Stimulated activated CD8-positive, alpha-beta memory T cell treated with anti-CD3 and anti-CD28 coated beads, Interleukin-2, amount 100 ng/mL, for 1 hour (primary cell): ENCODE results near the gene KIAA0586.
"Not testable (repeated sequence)": the region's sequence is repeated elsewhere in the genome, so short reads cannot be mapped to it uniquely, and the experiment has no call there.

ENCODE experiments used
- DNase-seq, 2 donors: peaks; one replicate each; pipeline ENCODE4 v3.0.0-alpha.2; 2020; ENCODE audit warnings: low read depth in 2 of 2

Gene KIAA0586

DNA sequence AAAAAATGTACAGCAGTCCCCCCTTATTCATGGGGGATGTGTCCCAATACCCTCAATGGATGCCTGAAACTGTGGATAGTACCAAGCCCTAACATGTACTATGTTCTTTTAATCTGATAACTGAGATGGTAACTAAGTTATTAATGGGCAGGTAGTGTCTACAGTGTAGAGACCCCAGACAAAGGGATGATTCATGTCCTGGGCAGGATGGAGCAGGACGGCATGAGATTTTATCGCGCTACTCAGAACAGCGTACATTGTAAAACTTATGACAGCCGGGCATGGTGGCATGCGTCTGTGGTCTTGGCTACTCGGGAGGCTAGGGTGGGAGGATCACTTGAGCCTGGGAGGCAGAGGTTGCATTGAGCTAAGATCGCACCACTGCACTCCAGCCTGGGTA lies 37.1 kb downstream of the KIAA0586 start:
- DNase-seq, result no peak

DNA sequence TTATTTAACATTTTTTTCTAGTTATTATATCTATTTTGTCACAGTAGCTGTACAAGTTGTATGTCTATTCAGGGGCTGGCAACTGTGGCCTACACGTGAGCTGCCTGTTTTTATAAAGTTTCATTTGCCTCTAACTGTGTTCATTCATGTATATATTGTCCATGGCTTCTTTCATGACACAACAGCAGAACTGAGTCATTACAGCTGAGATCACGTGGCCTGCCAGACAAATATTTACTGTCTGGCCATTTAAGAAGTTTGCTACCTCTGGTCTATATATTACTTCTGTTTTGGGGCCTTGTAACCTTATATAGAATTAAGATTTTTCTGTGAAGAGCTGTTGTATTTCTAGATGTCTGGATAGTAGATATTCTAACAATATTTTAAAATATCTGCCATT lies 37.9 kb downstream of the KIAA0586 start:
- no peak for DNase-seq

DNA sequence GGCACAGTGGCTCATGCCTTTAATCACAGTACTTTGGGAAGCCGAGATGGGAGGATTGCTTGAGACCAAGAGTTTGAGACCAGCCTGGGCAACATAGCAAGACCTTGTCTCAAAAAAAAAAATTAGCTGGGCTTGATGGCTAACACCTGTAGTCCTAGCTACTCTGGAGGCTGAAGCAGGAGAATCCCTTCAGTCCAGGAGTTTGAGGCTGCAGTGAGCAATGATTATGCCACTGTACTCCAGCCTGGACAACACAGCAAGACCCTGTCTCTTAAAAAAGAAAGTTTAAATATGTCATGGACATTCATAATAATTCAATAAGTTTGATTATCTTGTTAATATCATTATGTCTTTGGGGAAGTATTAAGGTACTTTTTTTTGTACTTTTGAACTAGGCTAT lies 38.9 kb downstream of the KIAA0586 start:
- DNase-seq, result no peak

DNA sequence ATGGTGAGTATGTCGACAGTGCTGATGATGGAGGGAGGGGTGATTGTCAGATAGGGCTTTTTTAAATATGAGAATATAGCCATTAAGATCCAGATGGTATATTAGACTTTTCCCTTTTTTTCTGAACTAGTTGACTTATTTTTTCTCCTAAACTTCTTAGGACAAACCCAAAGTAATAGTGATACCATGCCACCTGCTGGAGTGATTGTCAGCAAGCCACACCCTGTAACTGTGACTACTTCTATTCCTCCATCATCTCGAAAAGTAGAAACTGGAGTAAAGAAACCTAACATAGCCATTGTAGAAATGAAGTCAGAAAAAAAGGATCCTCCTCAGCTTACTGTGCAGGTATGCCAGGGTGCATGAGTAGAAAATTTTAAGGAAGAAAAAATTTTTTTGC lies 40.1 kb downstream of the KIAA0586 start:
- DNase-seq, result no peak

DNA sequence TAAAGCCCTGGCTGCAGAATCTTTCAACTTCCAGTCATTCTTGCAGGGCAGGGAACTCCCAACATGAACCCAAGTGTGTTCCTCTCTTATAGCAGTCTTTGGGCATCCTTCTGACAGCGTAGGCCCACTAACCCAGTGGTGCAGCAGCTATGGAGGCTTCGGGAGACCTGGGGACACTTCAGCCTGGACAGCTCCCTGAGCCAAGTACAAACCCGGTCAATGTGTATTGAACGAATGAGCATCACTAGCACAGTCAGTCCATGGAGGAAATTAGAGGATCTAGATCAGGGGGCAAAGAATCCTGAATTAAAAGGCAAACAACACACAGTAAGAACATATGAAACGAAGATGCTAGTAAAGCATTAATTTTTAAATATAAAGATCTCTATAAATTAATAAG lies 41.8 kb downstream of the KIAA0586 start:
- DNase-seq, result no peak

DNA sequence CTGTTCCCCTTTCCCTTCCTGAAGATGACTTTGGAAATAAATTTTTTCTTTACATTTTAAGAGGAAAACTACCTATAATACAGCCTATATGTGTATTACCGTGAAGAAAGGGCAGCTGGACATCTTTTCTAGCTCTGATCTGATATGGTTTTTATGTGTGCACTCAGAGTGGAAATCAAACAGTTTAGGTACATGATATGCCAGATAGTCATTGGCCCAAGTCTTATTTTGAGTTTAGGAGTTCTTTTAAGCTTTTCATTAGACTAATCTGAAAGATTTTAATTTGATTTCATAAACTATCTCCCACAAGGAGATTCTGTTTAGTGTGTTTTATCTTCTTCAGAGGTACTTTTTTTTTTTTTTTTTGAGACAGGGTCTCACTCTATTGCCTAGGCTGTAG lies 48.8 kb downstream of the KIAA0586 start:
- no peak for DNase-seq

DNA sequence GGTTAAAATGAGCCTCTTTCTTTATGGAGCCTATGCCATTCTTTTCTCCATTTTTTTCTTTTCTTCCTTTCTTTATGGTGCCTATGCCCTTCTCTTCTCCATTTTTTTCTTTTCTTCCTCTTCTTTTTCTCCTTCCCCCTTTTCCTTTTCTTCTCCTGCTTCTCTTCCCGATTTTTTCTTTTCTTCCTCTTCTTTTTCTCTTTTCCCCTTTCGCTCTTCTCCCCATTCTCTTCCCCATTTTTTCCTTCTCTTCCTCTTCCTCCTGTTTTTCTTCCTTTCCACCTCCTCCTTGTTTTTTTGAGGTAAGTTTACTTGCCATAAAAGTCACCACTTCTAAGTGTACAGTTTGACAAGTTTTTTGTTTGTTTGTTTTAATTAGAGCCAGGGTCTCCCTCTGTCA lies 50.1 kb downstream of the KIAA0586 start:
- DNase-seq, result no peak

DNA sequence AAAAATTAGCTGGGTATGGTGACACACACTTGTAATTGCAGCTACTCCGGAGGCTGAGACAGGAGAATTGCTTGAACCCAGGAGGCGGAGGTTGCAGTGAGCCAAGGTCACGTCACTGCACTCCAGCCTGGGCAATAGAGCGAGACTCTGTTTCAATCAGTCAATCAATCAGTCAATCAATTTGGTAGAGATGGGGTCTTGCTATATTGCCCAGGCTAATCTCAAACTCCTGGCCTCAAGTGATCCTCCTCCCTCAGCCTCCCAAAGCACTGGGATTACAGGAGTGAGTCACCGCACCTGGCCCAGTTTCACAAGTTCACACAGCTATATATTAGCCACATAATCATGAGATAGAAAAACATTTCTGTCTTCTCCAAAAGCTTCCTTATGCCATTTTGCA lies 50.8 kb downstream of the KIAA0586 start:
- not testable (repeated sequence) for DNase-seq

DNA sequence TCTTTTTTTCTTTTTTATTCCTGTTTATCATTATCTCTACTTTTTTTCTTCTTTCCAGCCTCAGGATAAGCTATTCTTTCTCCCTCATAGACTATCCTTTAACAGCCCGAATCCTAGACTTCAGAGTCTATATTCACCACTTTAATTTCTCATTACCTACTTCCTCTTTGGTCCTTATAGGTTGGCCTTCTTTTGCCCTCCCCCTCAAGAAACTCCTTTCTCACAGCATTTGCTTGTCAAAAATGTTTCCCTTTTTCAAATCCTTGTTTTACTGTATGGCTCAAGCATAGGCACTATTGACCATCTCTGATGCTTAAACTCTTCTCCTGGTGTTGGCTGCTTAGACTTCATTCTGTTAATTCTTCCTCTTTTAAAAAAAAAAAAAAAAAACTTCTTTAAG lies 52.5 kb downstream of the KIAA0586 start:
- no peak for DNase-seq

DNA sequence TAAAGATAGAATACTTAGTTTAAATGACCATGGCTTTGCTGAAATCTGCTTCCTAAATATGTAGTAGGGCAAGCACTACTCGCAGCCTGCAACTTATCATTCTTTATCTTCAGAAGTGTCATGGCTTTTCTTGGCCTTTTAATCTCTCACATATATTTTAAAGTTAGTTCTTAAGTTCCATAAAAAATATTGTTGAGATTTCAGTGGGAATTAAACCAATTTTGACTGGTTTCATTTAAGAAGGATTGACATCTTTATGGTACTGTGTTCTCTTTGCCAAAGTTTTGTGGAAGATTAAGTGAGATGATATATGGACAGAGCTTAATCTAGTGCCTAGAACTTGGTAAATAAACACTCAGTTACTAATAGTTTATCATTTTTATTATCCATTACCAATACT lies 56.7 kb downstream of the KIAA0586 start:
- DNase-seq, result no peak

DNA sequence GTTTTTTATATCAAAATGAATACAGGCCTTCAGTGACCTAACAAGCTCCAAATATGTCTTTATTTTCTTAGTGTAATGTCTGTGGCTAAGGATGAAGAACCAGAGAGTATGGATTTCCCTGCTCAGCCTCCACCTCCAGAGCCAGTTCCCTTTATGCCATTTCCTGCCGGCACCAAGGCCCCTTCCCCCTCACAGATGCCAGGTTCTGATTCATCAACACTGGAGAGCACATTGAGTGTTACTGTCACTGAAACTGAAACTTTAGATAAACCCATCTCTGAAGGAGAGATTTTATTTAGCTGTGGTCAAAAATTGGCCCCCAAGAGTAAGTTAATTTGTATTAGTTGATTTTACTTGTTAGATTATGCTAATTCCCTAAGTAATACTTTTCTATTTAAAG lies 61.0 kb downstream of the KIAA0586 start:
- DNase-seq, result no peak

DNA sequence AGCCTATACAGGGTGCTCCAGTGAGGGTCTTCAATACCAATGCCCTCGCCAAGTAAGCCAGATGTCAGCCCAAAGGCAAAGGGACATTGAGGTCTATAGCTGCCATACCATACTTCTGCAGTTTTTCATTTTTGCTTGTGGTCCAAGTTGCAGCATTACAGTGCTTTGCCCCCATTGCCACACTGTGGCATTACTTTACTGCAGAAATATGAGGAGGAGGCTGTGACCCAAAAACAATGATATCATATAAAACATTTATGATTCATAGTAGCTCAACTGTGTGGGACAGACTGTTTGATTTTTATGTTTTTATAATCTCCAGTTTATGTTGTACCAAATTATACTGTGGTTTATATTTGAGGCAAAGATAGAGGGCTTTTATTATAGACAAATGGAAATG lies 64.1 kb downstream of the KIAA0586 start:
- no peak for DNase-seq

DNA sequence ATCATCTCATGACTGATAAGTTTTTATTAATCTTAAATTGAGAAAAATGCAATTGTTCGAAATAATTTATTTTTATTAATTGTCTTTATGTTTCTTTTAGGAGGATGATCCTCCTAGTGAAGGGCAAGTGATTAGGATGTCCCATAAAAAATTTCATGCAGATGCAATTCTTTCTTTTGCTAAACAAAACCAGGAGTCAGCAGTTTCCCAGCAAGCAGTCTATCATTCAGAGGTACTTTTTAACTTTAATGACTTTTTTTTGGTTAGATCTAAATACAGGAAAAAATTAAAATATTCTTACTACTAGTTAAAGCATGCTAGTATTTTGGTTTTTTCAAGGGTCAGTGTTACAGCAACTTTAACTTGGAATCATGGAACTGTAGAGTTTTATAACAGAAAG lies 64.5 kb downstream of the KIAA0586 start:
- DNase-seq, result no peak

DNA sequence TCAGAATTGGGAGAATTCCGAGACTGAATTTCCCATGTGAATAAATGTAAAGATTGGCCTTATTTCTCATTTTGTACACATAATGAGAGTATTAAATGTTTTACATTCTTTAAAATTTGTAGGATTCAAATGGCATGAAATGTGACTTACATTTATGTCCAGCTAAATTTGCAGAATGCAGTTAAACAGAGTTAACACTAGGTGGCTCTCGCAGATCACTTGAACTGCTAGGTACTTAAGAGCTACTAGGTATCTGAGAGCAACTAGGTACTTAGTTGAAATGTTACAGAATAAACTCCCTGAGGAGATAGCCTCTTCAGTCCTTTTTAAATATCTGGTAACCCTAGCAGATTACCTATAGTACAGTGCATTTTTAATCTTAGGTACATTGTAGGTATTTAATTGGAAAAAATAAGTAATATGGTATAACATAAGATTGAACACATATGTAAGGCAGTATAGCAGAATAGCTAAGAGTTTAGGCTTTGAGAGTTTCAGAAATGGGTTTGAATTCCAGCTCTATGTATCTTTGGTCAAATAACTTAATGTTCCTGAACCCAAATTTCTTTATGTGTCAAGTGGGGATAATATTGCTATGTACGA lies 73.8 kb downstream of the KIAA0586 start:
- no peak for DNase-seq

DNA sequence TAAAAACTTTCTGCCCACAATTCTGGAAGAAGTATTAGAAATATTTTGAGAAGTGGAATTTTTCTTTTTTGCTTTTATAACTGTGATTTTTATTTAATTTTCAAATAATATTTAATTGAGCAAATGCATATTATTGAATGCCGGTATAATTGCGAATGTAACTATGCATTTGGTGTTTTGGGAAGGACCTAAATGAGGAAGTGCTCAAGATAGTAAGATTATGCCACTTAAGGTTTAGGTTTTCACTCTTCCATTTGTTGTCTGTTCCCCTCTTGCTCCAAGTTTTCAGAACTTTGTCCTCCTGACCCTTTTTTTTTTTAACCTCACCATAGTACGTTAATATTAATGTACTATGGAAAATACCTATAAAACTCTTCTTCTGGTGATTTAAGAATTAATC lies 85.8 kb downstream of the KIAA0586 start:
- DNase-seq, result no peak

DNA sequence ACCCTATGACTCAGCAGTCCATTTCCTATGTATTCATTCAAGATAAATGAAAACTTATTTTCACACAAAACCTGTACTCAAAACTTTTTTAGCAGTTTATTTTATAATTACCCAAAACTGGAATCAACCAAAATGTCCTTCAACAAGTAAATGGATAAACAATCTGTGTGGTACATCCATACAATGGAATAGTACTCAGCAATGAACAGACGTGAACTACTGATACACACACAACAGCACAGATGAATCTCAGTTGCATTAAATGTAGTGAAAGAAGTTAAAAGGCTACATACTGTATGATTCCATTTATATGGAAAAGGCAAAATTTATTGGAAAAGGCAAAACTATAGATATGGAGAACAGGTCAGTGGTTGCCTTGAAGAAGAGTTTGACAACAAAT lies 90.1 kb downstream of the KIAA0586 start:
- DNase-seq, result no peak

DNA sequence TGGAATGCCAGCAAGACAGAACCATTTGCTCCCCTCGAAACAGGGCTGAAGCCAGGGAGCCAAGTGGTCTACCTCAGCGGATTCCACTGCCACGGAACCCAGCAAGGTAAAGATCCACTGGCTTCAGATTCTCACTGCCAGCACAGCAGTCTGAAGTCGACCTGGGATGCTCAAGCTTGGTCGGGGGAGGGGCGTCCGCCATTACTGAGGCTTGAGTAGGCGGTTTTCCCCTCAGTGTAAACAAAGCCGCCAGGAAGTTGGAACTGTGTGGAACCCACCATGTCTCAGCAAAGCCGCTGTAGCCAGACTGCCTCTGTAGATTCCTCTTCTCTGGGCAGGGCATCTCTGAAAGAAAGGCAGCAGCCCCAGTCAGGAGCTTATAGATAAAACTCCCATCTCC lies 98.2 kb downstream of the KIAA0586 start:
- not testable (repeated sequence) for DNase-seq

DNA sequence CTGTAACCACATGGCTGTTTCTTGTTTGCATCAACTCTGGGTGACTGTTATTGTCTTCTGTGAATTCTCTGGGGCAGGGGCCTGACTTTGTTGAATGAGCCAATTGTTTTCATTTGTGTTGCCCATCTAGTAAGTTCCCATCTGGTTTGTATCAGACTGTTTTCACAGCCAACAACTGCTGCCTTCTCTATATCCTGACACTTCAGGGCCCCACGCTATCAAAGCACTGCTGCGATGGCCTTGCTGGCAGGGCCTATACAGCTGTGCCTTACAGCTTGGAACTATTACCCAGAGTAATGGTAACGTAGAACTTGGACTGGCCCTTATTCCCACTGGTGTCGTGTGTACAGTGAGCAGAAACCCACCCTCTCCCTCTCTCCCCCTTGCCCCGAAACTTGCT lies 105.9 kb downstream of the KIAA0586 start:
- no peak for DNase-seq

DNA sequence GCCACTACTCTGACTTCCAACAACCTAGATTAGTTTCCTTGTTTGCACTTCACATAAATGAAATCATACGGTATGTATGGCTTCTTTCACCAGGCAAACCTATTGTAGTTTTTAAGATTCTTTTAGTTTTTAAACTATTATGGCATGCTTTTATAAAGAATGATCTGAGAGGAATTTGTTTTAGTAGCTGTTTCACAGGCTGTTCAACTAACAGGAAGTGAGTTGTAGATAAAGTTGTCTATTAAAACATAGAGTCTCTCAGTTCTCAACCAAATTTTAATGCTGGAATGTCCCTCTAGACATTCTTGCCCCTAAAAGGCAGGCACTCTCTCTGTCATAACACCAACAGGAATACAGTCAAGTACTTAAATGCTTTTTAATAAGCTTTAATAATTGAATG lies 107.5 kb downstream of the KIAA0586 start:
- DNase-seq, result no peak

DNA sequence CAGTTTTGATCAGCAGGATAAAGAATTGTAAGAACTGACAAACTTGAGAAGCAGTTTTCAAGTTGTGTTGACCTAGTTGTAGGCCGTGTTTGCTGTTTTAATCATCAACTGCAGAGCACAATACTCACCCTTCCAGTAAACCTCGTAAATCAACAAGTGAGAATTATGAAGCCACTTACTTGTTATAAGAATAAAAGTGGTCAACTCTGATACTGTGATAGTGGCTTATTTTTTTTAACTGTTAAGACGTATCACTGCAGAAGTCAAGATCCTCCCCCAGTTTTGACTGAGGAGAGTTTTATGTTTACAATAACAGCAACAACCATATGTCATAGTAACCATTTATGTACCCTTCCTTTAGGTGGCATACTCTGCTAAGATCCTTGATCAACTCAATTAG lies 109.5 kb downstream of the KIAA0586 start:
- no peak for DNase-seq

DNA sequence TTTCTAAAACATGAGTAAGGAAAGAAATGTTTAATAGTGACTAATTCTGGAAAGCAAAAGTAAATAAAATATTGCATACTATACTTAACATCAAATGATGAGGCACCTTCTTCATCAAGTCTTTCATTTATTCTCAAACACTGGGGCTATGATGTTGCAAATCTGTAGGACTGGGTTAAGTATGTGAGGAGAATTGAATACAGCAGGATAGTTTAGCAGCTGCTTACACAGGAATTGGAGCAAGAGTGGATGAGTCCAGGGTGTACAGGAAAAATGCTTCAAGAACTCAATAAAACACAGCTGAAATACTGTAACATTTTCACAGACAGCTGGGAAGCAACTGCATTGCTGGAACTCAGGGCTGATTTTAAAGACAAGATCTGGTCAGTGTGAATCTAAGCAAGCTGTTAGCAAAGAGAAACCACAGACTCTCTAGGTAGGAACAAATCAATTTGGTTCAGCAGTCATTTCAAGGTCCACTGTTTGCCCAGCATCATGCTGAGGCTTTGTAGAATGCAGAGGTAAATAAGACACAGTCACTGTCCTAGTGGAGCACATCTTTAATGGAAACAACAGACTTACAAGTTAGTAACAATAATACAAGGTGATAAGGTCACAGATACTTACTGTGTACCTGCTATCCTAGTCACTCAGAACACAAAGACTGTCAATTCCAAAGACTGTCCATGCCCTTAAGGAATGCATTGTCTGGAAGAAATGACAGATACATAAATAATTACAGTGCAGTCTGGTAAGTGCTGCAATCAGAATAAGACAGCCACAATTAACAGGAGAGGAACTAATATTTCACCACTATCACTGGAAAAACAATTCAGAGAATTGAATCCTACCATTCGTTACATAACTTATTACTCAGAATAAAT lies 113.5 kb downstream of the KIAA0586 start:
- no peak for DNase-seq

DNA sequence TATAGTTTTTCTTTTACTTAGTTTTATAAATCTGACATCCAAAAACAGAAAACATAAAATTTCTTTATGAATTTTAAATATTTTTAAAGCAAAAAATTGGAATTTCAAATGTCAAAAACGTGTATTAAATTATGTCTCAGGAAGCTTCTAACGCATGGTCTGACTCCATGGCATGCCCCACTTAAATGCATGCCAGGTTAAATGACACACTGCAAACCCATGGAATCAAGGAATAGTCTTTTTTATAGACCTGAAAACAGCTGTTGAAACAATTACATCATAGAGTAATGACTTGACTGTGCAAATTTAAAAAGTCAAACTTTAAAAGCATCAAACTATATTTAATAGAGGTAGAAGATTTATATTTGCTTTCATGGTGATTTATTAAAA lies 114.1 kb downstream of the KIAA0586 start:
- no peak for DNase-seq

DNA sequence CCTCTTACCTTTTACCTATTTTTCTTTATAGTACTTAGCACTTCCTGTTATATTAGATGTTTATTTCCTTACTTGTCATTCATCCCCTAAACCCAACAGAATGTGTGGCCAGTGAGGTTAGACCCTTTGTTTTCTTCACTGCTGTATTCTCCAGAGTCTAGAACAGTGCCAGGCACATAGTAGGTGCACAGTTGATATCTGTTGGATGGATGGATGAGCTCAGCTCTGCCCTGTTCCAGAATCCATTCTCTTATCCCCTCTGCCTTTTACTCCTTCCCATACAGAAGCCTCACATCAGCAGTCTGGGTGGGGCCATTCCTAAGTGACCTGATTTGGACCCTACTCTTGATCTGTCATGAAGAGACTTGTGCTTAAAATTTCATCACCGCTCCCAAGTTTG lies 115.7 kb downstream of the KIAA0586 start:
- DNase-seq, result no peak

DNA sequence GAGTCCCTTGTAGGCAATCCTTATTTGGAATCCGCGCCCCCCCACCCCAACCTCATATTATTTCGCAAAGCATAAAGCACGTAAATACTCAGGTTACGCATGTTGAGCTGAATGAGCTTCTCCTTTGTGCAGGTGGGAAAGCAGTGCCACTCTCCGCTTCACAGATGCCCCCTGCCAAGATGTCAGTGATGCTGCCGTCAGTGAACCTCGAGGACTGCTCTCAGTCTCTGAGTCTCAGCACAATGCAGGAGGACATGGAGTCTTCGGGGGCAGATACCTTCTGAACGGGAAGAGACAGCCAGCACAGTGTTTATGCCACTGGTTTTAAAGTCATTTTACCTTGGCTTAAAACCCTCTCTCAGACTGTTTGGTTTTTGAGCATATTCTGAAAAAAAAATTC lies 120.1 kb downstream of the KIAA0586 start:
- no peak for DNase-seq
